GM21529 (cell line): Measurements from ENCODE around the gene RFX5.

Experiments
- ATAC-seq: cut with Tn5 transposase; IDR thresholded peaks from one replicate; pipeline ENCODE4 v1.9.1; 2021; ENCODE audit not compliant: unreplicated experiment

RFX5 gene

DNA sequence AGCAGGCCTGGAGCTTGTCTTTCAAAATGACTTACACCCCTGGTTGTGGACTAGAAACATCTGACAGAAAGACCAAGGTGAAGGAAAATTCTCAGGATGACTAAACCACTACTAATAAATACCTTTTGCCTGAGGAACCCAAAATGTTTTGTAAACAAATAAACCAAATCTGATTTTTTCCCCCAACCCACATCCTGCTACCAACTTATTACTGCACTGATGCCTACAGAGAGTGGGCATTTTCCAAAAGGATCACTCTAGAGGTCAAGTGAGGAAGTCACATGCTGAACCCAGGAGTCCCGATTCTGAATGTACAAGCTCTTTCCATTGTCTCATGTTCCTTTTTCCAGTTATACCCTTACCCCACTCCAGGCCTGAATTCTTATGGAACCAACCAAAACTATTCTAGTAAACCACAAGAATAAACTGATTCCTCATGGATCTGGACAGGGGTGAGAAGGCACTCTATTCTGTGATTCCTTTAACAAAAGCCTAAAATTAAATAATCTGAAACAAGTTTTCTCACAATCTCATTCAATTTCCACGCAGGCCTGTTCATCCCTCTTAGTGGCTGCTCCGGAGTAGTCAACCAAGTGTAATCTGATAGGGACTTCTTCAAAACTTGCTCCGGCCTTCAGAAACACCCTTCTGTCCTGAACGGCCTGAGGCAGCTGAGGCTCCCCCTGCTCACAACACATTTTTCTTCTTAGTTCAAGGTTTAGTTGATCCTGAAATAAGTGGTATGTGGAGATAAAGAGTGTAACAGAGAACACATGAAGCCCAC is 21.2 kb downstream of the RFX5 start:
- ATAC-seq = no peak

DNA sequence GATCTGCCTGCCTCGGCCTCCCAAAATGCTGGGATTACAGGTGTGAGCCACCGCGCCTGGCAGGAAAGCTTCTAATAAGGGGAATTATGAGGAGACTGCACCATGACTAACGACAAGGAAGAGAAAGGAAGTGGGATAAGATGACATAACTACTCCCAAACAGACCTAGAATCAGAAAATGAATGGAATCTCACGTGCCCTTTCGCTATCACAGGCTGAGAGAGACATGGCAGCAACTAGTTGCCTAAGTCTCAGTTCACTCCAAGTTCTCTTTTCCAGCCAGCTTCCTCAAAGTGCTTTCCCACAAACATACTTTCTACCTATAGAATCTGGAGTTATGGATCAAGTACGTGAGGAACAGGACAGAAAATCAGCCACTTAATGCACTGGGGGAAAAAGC is 21.8 kb downstream of the RFX5 start:
- no peak for ATAC-seq

DNA sequence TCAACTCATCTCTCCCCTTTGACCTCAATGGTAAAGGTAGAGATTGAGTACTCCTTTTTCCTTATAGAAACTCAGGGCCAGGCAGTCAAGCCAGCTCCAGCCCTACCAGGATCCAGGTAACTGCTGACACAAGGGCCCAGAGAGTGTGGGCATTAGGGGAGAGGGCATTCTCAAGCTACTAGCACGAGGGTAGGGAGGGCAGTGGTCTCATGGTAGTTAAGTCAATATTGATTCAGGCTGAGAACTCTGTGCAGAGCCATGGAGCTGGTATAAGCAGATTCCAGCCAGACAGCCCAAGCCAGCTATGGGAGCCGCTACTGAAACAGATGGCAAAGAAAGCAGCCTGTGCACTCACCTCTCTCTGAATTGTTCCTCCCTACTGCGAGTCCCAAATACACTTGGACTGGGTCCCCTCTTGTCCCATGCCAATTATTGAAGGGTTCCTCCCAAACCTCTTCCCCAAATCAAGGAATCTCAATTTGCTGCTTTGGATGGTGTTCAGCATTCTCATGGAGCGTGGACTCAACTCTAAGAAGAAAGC is 22.6 kb downstream of the RFX5 start:
- ATAC-seq = no peak

DNA sequence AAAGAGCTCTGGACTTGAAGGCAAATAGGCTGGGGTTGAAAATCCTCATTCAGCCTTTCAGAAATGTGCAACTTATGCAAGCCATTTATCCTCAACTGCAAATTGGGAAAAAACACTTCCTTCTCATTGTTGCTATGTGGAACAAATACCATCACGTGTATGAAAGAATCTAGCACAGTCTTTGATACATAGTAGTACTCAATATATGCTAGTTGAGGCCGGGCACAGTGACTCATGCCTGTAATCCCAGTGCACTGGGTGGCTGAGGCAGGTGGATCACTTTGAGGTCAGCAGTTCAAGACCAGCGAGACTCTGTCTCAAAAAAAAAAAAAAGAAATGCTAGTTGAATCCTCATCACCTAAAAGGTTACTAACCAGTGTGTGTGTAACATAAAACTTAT is 28.1 kb downstream of the RFX5 start:
- ATAC-seq = no peak

DNA sequence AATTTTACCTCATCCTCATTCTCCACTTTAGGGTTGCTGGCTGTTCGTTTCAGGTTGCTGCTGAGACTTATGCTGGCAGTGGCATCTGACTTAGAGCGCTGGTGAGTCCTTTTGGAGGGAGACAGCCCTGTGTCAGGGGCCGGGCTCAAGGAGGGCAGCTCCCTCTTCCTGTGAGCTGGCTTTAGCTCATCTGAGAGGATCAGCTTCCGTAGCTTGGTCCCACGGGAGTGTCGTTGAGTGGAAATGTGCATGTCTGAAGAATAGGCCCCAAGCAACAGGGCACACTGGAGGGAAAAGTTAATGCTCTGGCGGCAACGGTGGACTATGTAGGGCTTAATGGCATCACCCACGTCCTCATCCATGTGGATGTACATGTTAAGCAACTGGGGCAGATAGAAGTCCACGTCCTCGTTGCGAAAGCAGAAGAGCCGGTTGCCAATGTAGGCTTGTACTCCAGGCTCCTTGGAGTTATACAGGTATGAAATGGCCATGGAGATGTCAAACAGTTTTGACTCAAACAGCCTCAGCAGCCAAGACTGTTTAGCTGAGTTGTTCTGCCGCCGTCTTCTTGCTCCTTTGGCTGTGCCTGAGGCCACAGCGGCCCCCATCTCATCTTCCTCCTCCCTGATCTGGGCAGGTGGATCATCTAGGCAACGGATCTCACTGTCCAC is 31.4 kb downstream of the RFX5 start:
- no peak for ATAC-seq

DNA sequence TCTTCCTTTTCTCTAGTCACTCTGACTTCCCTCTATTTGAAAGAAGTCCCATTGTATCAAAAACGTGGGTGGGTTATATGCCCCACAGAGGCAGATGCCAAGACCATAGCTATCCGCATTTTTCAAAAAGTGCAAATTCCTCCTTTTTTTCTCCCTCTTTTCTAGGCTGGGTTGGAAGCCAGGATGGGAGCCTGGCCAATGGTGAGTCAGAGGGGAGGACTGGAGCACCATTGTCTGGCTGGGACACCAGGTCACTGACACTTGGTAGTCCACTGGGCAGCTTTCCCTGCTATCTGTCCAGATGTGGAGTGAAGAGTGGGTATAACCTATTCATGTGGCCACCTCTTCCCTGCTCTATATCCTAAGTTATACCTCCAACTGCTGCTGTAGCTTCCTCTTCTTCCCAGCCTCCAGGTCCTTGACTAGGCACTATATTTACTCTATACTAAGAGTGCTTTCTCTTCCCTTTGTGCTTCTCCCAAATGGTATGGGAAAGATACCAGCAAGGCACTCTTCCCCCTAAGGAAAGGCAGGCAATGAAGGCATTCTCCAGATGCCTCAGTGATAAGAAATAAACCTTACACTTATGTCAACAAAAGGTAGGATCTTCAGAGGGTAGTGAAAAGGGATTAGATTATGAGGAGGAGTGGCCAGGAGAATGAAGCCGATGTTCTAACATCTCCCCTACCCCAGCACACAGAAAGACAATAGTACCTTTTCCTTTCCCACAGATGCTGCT is 32.7 kb downstream of the RFX5 start:
- ATAC-seq = no peak

DNA sequence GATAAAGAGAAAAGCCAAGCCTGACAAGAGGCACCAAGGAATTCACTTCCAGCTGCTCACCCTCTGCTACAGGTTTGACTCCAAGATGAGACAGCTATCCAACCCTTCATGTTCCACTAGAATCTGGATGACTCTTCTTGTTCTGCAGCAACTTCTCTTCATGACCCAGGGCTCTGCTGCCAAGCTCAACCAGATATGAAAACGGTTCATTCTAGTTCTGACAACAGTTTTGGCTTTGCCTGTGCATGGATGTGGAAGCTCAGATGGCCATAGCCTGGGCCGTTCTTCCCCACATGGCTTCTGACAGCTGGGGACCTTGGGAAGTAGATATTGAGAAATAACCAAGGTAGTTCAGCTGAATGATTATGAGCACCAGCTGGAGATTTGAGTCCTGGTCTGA is 33.6 kb downstream of the RFX5 start:
- no peak for ATAC-seq

DNA sequence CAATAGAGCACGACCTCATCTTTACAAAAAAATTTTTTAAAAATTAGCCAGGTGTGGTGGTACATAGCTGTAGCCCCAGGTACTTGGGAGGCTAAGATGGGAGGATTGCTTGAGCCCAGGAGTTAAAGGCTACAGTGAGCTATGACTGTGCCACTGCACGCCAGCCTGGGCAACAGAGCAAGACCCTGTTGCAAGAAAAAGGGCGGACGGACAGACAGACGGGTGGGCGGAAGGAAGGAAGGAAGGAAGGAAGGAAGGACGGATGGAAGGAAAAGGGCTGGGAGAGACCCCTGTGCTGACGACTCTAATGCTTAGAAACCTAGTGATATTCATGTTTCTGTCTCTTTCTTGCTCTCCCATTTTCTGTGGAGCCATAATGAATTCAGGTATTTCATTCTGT is 34.2 kb downstream of the RFX5 start:
- ATAC-seq = no peak

DNA sequence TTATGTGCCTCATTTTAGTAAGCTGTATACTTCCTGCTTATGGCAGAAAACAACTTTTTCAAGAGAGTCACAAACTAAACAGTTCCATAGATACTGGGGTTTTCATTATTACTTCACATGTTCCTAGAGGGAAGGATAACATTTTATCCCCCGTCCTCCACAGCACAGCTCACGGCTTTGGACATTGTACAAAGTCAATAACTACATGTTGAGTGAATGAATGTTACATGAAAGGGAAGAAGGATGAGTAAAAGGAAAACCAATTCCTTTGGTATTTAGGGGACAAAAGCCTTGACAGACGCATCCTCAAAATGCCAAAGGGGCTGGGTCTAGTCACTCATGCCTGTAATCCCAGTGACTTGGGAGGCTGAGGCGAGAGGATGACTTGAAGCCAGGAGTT is 34.6 kb downstream of the RFX5 start:
- no peak for ATAC-seq

DNA sequence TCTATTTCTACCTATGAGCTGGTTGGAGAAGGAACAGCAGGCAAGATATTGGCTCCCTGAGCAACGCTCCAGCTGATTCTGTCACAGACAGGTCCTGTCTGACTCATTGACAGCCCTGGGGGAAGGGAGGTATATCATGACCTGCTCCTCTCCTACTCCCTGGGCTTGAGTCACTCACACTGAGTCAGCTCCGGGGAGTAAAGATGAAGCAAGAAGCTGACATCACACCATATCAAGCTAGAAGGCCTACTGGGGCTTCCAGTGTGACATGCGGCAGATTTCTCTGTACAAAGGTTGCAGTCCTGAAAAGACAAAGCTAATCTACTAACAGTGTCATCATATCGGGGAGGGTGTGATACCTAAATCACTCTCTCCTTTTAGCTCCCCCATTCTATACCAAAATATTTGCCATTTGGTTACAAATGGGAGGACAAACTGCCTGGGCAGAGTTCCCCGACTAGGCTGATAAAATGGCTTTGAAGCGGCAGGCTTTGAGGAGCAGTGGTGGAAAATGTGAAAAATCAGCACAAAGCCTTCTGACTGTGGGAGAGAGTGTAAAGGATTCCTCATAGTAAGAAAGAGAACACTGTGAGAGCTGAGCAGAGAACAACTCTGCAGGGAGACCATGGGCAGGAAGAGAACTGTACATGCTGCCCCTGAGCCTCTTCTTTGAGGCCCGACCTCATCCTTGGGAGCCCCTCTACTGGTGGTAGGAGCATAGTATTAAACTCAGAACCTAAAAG is 35.3 kb downstream of the RFX5 start:
- no peak for ATAC-seq

DNA sequence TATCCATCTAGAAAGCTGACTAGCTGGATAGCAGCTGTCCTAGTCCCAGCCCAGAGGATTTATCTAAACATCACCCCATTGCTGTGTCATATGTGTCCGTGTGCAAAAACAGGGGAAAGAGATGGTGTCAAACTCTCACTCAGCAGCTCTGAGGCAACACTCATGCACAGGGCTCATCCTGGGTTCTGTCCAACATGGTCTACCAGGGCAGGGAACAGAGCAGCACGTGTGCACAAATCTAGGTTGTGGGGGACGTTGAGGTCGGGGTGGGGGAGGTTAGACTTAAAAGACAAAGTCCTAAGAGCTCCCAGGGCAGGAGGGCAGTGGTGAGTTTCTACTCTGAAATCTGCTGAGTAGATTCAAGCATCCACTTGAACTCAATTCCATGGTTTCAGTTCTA is 36.0 kb downstream of the RFX5 start:
- no peak for ATAC-seq

DNA sequence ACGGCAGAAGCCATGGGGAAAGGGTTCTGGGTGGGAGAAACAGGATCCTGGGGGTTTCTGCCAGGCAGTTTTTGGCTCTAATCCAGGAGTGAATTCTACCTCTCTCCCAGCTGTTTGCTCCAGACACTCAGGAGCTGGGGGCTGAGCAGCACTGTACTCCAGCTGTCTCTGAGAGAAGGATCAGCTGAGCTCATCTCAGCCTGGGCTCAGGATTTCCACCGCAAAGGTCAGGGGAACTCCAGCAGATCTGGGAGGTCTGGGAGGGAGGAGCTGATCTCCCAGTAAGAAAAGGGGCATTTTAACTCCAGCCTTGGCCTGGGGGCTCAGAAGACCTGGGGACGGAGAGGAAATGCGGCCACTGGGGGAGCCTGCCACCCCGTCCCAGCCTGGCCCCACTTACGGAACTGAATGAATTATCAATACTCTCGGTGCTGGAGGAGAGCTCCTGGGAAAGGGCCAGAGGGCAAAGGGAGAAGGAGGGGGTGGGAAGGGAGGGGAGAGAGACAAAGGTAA is 37.2 kb downstream of the RFX5 start:
- no peak for ATAC-seq

DNA sequence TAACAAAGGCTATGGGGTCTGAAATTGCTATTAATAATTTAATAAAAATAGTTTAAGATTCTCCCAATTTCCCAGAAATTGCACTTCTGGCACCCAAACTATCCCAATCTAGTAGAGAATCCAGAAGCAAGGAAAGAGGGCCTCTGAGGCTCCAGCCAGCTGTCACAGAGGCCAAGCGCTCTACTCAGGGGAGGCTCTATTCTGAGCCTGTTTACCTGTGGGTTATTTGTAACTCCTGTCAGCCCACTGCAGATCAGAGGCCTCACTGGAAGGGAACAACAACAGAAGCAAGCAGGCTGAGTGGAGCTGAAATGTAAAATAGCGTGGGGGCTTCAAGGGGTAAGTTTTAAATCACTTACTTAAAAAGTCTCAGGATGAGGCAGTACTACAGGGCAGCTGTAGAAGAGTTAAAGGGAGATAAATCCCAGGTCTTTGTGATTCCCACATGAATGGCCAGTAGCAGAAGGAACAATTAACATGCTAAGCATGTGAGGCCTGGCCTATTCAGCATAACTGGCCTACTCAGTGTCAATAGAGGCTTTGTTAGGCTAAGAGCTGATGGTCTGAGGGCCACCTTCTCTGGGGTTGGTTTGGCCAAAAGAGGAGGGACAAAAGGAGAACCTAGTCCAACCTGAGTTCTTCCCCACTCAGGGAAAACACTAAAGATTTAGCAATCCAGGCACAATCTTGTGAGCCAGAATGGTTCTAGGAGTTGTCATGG is 52.1 kb downstream of the RFX5 start:
- ATAC-seq = no peak

DNA sequence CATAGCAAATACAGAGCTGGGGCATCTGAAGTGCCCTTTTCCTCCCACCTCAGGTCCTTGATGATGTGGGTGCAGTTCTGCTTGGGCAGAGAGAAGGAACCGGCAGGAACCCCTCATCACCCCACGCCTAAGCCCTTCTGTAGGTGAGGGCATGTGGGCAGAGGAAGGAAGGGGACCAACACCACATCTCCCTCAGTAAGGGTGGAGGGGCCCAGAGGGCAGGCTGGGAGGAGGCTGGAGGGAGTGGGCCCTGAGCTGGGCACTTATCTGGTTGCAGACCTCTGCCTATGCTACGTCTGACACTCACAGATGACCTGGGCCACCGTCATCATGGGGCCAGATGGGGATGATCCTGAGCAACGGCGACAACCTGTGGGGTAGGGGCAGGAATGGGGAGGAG is 54.0 kb downstream of the RFX5 start:
- ATAC-seq = no peak

DNA sequence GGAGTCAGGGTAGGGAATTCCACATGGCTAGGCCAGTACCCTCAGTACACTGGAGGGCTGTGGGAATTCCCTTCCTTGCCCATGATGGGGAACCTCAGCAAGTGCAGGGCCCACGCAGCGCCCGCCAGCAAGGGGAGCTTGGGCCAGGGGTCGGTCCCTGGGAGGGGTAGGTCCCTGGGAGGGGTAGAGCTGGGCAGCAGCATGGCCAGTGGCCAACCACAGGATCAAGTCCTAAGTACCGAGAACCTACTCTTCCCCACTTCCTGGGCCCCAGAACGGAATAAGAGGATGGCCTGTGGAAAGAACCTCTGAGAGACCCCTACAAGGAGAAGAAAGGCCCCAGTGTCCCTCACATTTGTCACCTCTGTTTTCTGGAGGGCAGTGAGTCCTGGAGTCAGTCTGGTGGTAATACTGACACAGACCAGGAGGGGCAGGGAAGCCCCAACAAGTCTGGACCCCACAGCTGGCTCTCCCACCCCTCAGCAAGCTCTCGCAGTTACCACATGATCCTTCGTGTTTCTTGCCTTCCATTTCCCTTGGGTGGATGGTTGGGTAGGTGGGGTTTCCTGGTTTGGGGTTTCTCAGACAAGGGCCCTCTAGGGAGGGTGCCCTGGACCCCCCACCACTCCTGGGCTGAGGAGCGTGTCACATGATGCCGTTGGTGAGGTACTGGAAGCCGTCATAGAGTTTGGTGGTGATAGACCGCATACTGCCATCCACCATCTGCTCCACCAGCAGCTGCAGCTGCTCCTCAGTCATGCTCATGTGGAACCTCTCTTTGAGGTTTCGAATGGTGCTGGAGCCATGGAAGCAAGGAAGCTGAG is 54.6 kb downstream of the RFX5 start:
- no peak for ATAC-seq

DNA sequence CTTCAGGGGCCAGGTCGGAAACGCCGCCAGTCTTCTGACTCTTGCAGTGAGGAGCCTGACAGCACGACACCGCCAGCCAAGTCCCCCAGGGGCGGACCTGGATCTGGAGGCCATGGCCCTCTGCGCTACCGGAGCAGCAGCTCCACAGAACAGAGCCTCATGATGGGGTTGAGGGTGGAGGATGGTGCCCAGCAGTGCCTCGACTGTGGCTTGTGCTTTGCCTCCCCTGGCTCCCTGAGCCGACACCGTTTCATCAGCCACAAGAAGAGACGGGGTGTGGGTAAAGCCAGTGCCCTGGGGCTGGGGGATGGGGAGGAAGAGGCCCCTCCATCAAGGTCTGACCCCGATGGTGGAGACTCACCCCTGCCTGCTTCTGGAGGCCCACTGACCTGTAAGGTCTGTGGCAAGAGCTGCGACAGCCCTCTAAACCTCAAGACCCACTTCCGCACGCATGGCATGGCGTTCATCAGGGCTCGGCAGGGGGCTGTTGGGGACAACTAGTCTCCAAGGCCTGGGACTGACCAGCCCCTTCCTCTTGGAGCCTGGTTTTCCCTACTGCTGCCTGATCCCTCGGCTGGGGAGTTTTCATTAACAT is 56.2 kb downstream of the RFX5 start:
- no peak for ATAC-seq
